GM18511 (cell line): ENCODE results near the gene PANK4.

Experiments used
- ATAC-seq: cut with Tn5 transposase; IDR thresholded peaks from one replicate; pipeline ENCODE4 v1.9.1; 2021; ENCODE audit warnings: mild to moderate bottlenecking, moderate library complexity; ENCODE audit not compliant: unreplicated experiment

The PANK4 gene

GRCh38 chr1:2546515-2547209 lies 20.3 kb upstream of the PANK4 start:
- peak; percentile 42 for ATAC-seq

- ATAC-seq = peak; percentile 39
Measured at GRCh38 chr1:2545754-2546514, 19.5 kb upstream of the PANK4 start.

- no peak for ATAC-seq
Measured at GRCh38 chr1:2544875-2545640, 18.7 kb upstream of the PANK4 start.

DNA sequence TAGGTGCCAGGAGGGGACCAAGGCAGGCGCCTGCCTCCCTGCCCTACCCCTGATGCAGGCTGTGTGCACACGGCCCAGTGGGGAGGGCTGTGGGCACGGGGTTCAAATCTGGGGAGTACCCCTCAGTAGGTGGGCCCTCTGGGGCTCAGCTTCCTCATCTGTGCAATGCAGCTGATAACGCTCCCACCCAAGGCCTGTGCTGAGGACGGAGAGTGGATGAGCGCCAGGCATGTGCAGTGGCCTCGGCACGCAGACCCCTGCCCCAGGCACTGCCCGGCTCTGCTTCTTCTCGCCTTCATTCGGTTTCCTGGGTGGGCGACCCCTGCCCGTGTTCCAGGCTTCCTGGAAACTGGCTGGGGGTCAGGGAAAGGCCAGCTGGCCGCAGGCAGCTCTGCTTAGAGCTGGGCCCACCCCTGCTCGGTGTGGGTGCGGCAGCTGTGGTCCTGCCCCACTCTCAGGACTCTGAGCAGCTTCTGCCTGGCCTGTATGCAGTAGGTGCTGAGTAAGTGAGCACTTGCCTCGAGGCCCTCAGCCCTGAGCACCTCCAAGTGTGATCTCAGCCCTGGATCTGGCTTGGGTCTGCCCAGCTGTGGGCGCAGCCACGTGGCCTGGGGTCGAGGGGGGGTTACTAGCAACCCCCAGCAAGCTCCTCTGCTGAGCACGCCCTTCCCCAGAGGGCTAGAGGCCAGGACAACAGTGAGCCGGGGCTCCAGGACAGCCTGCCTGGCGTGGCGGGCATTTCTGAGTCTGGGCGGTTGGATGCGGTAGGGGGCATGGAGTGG lies 17.9 kb upstream of the PANK4 start:
- no peak for ATAC-seq

- no peak for ATAC-seq
Measured at GRCh38 chr1:2543543-2544092, 17.2 kb upstream of the PANK4 start.

DNA sequence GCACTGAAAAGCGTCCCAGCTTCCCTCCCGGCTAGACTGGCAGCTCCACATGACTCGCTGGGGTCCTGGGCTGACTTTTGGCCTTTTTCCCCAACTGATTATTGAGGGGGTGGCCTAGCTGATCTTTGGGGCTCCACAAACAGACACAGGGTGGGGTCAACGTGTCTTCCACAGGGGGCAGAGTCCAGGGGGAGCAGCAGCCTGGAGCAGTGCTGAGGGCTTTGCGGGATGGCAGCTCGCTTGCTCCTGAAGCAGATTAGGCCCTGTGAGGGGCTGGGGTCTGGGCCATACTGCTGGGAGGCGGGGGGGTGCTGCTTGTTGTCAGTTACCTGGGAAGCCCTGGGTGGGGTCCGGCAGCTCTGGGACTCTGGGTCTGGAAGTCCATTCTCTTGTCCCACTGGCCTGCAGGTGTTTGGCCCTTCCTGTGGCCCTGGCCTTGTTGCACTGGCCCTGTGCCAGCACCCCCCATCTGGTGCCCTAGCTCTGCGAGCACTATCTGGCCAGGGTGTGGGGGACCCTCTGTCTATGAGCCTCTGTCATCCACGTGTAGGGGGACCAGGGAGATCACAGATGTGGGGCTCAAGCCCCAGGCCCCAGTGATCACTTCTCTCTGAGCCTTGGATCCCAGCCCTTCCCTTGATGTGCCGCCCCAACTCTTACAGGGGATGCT lies 16.0 kb upstream of the PANK4 start:
- ATAC-seq = no peak

DNA sequence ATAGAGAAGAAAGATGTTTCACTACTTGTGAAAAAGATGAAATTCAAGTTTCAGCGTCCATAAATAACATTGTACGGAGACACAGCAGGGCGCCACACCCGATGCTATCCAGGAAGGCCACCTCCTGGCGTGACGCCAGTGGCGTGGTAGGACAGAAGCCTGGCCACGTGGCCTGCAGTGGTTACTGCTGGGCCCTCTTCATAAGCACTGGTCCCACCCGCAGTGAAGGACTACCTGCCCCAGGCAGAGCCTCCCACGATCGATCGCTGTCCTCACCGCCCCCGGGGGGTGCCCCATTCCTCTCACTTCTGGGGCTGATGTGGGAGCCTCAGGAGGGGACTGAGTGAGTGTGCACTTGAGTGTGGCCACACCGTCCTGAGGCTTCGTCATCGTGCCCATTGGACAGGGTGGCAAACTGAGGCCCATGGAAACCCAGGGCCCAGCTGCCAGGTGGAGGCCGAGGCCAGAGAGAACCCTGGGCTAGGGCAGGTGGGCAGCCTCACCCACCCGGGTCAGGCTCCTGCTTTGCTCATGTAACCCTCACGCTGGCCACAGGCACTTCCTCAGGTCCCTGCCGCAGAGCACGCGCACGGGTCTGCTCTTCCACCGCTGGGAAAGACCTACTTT lies 15.3 kb upstream of the PANK4 start:
- ATAC-seq = no peak

DNA sequence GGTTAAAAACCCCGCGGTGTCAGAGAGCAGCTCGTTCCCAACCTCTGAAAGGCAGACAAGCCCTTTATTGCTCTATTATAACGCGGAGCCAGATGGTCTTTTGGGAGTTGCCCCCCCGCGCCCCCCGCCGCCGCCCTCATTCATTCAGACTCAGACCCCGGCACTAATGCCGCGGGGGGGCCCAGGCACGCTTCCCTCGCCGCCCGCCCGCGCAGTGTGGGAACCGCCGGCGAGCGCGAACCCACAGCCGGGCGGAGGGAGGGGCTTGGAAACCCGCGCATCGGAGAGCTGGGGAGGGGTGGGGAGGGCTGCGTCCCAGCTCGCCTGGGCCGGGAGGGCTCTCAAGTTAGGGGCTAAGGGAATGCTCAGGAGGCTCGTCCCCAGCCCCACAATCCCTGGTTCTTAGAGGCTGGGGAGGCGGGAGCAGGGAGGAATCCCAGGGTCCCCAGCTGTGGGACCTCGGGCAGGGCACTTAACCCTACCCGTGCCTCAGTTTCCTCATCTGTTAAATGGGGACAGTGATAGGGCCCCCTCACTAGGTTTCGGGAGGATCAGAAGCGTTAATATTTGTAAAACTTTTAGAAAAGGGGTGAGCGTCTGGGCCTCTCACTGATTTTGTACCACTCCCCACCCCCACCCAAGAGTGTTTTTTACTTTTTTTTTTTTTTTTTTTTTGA lies 14.6 kb upstream of the PANK4 start:
- ATAC-seq = no peak

GRCh38 chr1:2539312-2539907 lies 13.0 kb upstream of the PANK4 start:
- no peak for ATAC-seq

- no peak for ATAC-seq
Measured at GRCh38 chr1:2538872-2539271, 12.5 kb upstream of the PANK4 start.

GRCh38 chr1:2538376-2538775 lies 12.0 kb upstream of the PANK4 start:
- ATAC-seq = no peak

DNA sequence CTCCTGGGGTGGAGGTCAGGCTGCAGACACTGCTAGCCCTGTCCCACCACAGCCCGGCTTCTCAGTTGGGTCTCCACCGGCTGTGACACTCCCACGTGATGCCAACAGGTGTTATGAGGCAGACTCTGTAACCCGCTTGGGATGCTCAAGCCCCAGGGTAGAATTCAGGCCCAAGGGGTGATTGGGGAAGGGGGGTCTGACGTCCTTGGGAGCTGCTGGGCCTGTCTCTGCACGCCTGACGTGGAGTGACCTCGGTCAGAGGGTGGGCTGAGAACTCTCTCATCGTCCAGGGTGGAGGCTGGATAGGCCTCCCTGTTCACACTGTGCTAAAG lies 11.4 kb upstream of the PANK4 start:
- ATAC-seq = no peak

DNA sequence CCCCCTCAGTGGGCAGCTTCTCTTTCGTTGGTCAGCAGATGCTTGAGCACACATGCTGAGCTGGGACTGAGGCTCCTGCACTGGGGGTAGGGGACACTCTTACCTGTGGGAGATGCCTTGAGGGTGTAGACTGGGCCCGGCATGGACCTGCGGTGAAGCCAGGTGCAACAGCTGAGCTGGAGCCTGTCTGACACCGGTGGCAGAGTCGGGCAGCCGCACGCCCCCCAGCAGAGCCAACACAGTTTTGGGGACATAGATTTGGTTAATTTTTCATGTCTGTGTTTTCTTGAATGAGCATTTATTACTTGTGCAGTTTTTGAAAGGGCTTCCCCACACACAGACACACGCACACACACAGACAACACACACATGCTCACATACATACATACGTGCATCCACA lies 9.6 kb upstream of the PANK4 start:
- ATAC-seq = no peak

- no peak for ATAC-seq
Measured at GRCh38 chr1:2535455-2535854, 9.1 kb upstream of the PANK4 start.

DNA sequence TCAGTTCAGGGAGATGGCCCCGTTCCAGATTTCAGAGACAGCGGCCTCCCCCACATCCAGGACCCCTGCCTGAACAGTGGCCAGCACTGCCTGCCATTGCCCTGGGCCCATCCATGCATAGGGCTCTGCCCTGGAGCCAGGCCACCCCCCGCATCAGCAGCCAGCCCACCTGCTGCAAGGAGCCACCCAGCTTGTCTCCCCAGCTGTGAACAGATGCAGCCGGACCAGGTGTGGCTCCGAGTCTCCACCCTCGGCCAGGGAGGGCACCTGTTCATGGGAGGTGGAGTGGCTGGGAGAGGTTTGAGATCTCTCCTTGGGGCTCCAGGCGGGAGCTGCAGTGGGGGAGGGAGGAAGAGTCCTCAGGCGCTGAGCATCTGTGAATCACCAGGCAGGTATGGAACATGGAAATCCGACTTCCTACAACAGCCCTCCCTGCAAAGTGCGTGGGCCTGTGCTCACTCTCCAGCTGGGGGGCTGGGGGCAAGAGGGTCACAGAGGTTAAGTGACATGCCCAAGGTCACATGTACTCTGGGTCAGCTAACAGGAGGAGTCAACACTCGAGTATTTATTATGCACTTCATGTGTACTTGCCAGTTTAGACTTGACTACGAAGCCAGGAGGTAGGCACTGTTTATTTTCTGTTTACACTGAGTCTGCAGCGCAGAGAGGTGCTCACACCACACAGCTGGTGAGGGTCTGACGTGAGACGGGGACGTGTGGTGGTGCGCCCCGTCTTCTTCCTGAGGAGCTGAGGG lies 8.5 kb upstream of the PANK4 start:
- no peak for ATAC-seq

GRCh38 chr1:2534315-2534686 lies 7.9 kb upstream of the PANK4 start:
- ATAC-seq = no peak

GRCh38 chr1:2533365-2533764 lies 7.0 kb upstream of the PANK4 start:
- no peak for ATAC-seq

DNA sequence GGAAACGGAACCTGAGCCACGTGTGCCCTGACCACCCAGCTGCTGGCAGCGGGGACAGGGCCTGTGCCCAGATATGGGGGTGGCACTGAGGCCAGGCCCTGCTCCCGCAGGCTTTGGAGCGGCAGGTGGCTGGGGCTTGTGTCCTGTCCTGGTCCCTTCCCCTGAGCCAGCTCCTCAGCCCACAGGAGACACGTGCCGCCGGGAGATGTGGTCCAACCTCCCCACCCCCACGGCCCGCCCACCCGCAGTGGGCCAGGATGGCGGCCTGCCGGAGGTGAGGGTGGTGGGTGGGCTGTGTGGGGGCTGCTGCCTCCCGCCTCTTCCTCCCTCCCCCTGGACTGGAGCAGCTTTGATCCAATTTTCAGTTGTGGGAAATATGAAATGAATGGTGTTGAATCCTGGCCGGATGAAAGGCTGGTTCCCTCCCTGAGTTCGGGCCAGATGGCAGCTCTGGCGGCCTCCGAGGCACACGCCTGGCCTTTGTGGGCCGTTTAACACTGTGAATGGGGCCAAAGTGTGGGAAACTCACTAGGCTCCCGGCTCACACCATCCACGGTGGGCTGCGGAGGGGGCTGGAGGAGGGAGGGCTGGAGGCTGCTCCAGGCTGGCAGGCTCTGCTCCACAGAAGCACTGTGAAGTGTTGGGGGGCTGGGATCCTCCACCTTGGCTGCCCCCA lies 6.2 kb upstream of the PANK4 start:
- ATAC-seq = no peak
